GM13976 (cell line): Measurements from ENCODE around the gene TRHDE.

Experiments used
- DNase-seq: peaks from one replicate; pipeline ENCODE4 v3.0.0; 2012; ENCODE audit warnings: low spot score
- CTCF ChIP-seq: IDR thresholded peaks from 2 replicates; pipeline ENCODE4 v1.5.1; 2012; ENCODE audit warnings: borderline replicate concordance, mild to moderate bottlenecking; ENCODE audit not compliant: insufficient read depth; ENCODE audit errors: extremely low read depth, missing control alignments, control extremely low read depth
- in situ Hi-C: fragments of 300-500 bp; cut with MboI; formaldehyde crosslinking; loops from one replicate; pipeline ENCODE4 v1.12.0; 2022; ENCODE audit warnings: low sequenced_read_pairs, mixed read lengths, inconsistent platforms; ENCODE audit not compliant: unreplicated experiment

The TRHDE gene

GRCh38 chr12:72261885-72262284 lies 10.3 kb upstream of the TRHDE start:
- in situ Hi-C loops, result no loop called here
- no peak for TF ChIP-seq CTCF

GRCh38 chr12:72264548-72265175 lies 7.5 kb upstream of the TRHDE start:
- in situ Hi-C loops, result no loop called here
- no peak for DNase-seq
- no peak for TF ChIP-seq CTCF

More at GRCh38 chr12:72261885-72262284, 10.3 kb upstream of the TRHDE start:
- no peak for DNase-seq

DNA sequence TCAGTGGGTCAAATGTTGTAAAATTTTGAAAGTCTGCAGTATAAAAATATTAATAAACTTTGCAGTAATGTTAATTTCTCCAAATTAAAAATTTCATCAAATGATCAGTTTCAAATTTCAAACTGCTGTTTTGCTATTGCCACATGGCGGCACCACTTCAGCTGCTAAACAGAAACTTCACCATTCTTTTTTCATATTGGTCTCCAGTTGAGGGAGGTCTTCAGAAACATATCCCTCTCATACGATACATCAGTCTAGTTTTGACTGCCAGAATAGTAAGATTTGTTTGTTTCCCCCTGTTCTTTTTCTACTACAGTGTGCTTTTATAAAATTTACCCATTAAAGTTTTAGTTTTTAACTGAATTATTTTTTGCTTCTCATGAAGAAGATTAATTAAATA lies 4.2 kb upstream of the TRHDE start:
- in situ Hi-C loops, result no loop called here
- DNase-seq, result no peak

DNA sequence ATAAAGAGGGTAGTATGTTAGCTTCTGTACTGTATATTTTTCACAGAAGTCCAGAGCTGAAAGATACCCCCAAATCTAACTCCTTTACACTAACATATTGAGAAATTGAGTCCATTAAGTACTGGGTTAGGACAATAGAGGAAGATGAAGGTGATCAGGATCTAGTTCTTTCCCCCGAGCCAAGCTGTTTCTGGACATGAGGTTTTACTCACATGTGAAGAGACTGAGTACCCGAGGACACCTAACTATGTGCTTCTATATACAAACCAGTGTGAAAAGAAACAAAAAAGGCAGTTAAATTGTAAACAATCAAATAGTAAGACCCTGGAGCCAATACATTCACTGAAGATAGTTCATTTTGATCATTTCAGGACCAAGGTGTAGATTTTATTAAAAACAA lies 3.8 kb upstream of the TRHDE start:
- no peak for DNase-seq
- TF ChIP-seq CTCF, result no peak

More for the DNA sequence above, 4.2 kb upstream of the TRHDE start:
- no peak for TF ChIP-seq CTCF

DNA sequence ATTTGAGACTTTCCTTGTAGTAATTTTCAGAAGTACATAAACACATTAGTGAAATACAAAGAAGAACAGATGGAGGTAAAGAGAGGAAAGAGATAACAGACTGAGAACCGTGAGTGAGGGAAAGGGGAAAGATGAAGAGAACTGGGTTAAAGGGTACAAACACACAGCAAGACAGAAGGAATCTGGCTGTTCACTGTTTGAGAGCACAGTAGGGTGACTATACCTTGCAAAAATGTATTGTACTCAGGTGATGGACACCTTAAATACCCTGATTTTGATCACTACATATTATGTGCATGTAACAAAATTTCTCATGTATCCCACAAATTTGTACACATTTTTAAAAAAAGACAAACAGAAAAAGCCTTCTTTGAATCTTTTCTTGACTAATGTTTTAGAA lies 2.7 kb upstream of the TRHDE start:
- DNase-seq, result no peak
- in situ Hi-C loops, result no loop called here
- no peak for TF ChIP-seq CTCF

More for the DNA sequence above, 3.8 kb upstream of the TRHDE start:
- in situ Hi-C loops, result no loop called here

DNA sequence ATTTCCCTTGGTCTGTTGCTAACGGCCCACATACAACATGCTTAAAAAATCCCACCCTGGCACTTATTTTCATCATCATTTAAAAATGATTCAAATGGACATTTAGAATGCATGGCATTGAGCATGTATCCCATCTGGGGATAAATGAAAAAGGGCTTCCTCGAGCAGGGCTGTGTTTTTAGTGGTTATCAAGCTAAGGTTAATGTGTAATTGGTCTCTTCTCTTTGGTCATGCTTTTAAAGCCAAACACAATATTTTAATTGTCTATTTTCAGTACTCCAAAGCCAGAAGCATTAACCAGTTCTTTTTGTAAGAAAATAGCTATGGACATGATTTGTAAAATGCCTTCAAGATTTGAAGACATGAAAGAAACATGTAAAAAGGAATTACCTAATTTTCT lies 1.9 kb upstream of the TRHDE start:
- no peak for TF ChIP-seq CTCF
- no peak for DNase-seq
- in situ Hi-C loops, result no loop called here
